Measurements from ENCODE around the gene ADGRA1. TPM values are rescaled to one million over a fixed set of nuclear protein-coding genes. Genes with fewer than 3 reads are reported as not detected.

The ADGRA1 gene
- total RNA-seq, 5 donors from 2014 or later (not counting 1 experiment from before 2014, with no cell fraction given), result not detected

- H3K27me3 ChIP-seq (replicated peaks in 1 of 2; ENCODE audit: control insufficient read depth in 2 of 2, extremely low read depth in 1 of 2, insufficient read depth in 2 of 2, low read length in 1 of 2), result peaks cover 0 to 30% of the 10 kb centered on the region in 2 experiments
- H3K9me3 ChIP-seq, result no peaks in the 10 kb centered on the region
- no peak for ATAC-seq (replicated peaks in 1 of 4)
- H3K36me3 ChIP-seq (ENCODE audit: control insufficient read depth in 2 of 2, extremely low read depth in 1 of 2, insufficient read depth in 1 of 2, low read length in 1 of 2), result no peaks in the 10 kb centered on the region
- no peak overlapping the region for H3K27ac ChIP-seq (ENCODE audit: low read length)
- no peaks in the 10 kb centered on the region for H3K36me3 Mint-ChIP-seq
- POLR2A ChIA-PET, result no interaction called here
- DNase-seq, result no peak
- H3K4me1 Mint-ChIP-seq, result no peaks in the 10 kb centered on the region
- peaks cover 0 to 6% of the 10 kb centered on the region in 2 donors for H3K27me3 Mint-ChIP-seq
- no peak overlapping the region for H3K4me3 ChIP-seq (ENCODE audit: control insufficient read depth in 1 of 2, extremely low read depth in 1 of 2, low read length in 1 of 2)
- 85% methylated on average over 13 of the region's 17 CpGs for WGBS (ENCODE audit: insufficient coverage)
- CTCF ChIA-PET, result no interaction called here
- H3K9me3 Mint-ChIP-seq, result peaks cover 0 to 8% (median 3%) of the 10 kb centered on the region in 3 donors
- H3K4me3 Mint-ChIP-seq, result no peak overlapping the region
- H3K27ac Mint-ChIP-seq, result no peak overlapping the region
- no peaks in the 10 kb centered on the region for H3K4me1 ChIP-seq (ENCODE audit: control insufficient read depth in 1 of 2, extremely low read depth in 1 of 2, insufficient read depth in 2 of 2, low read length in 2 of 2)
Observed at GRCh38 chr10:133115976-133116375, 28.3 kb downstream of the ADGRA1 start.

- POLR2A ChIA-PET, result no interaction called here
- no peak overlapping the region for H3K27ac Mint-ChIP-seq
Observed at GRCh38 chr10:133116455-133116854, 28.7 kb downstream of the ADGRA1 start.

DNA sequence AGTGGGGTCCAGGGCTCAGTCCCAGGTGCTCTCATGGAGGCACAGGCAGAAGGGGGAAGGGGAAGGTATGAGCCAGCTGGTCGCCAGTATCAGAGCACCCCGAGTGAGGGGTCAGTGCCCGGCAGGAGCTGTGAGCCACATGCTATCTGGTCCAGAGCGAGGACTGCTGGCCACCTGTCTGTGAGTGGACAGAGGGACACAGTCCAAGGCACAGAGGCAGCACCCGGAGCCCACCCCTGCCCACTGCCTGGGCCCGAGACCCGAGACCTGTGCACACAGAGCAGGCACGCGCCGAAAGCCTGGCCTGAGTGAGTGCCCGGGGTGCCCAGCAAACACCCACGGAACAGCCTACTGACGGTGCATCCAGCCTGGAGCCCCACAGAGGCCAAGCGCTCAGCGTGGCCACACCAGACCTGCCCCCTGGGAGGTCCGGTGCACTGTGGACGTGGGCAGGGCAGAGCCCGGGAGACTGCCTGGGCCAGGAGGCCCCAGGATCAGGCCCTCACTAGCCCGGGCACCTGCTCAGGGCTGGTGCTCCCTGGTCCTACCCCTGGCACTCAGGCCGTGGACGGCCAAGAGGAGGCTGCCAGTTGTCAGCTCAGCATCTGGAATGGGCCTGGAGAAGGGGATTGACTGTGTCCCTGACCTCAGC is 29.4 kb downstream of the ADGRA1 start:
- Mint-ChIP-seq H3K27me3 (peaks cover 0 to 3% of the 10 kb centered on the region in 2 donors), H3K27ac (no peak overlapping the region), H3K4me3 (no peak overlapping the region), H3K4me1 (no peaks in the 10 kb centered on the region), H3K9me3 (peaks cover 0 to 8% (median 3%) of the 10 kb centered on the region in 3 donors), H3K36me3 (no peaks in the 10 kb centered on the region)
- ChIA-PET CTCF (no interaction called here), POLR2A (no interaction called here)
- 88% methylated on average over 21 of the region's 21 CpGs for WGBS (ENCODE audit: insufficient coverage)
- H3K36me3 ChIP-seq (ENCODE audit: control insufficient read depth in 2 of 2, extremely low read depth in 1 of 2, insufficient read depth in 1 of 2, low read length in 1 of 2), result no peaks in the 10 kb centered on the region
- no peak for ATAC-seq (replicated peaks in 1 of 4)
- peaks cover 0 to 34% of the 10 kb centered on the region in 2 experiments for H3K27me3 ChIP-seq (replicated peaks in 1 of 2; ENCODE audit: control insufficient read depth in 2 of 2, extremely low read depth in 1 of 2, insufficient read depth in 2 of 2, low read length in 1 of 2)
- H3K4me3 ChIP-seq (ENCODE audit: control insufficient read depth in 1 of 2, extremely low read depth in 1 of 2, low read length in 1 of 2), result no peak overlapping the region
- no peak for DNase-seq
- H3K9me3 ChIP-seq, result no peaks in the 10 kb centered on the region
- no peaks in the 10 kb centered on the region for H3K4me1 ChIP-seq (ENCODE audit: control insufficient read depth in 1 of 2, extremely low read depth in 1 of 2, insufficient read depth in 2 of 2, low read length in 2 of 2)
- no peak overlapping the region for H3K27ac ChIP-seq (ENCODE audit: low read length)

More at GRCh38 chr10:133116455-133116854, 28.7 kb downstream of the ADGRA1 start:
- CTCF ChIA-PET, result no interaction called here
- no peak overlapping the region for H3K27ac ChIP-seq (ENCODE audit: low read length)
- no peaks in the 10 kb centered on the region for H3K9me3 ChIP-seq
- no peaks in the 10 kb centered on the region for H3K36me3 Mint-ChIP-seq
- H3K27me3 ChIP-seq (replicated peaks in 1 of 2; ENCODE audit: control insufficient read depth in 2 of 2, extremely low read depth in 1 of 2, insufficient read depth in 2 of 2, low read length in 1 of 2), result peaks cover 0 to 32% of the 10 kb centered on the region in 2 experiments
- H3K4me1 Mint-ChIP-seq, result no peaks in the 10 kb centered on the region
- H3K4me3 Mint-ChIP-seq, result no peak overlapping the region
- no peaks in the 10 kb centered on the region for H3K4me1 ChIP-seq (ENCODE audit: control insufficient read depth in 1 of 2, extremely low read depth in 1 of 2, insufficient read depth in 2 of 2, low read length in 2 of 2)
- no peaks in the 10 kb centered on the region for H3K36me3 ChIP-seq (ENCODE audit: control insufficient read depth in 2 of 2, extremely low read depth in 1 of 2, insufficient read depth in 1 of 2, low read length in 1 of 2)
- H3K27me3 Mint-ChIP-seq, result peaks cover 0 to 5% of the 10 kb centered on the region in 2 donors
- WGBS (ENCODE audit: insufficient coverage), result 77% methylated on average over 11 of the region's 14 CpGs
- no peak for ATAC-seq (replicated peaks in 1 of 4)
- no peak for DNase-seq
- peaks cover 0 to 8% (median 3%) of the 10 kb centered on the region in 3 donors for H3K9me3 Mint-ChIP-seq
- H3K4me3 ChIP-seq (ENCODE audit: control insufficient read depth in 1 of 2, extremely low read depth in 1 of 2, low read length in 1 of 2), result no peak overlapping the region

DNA sequence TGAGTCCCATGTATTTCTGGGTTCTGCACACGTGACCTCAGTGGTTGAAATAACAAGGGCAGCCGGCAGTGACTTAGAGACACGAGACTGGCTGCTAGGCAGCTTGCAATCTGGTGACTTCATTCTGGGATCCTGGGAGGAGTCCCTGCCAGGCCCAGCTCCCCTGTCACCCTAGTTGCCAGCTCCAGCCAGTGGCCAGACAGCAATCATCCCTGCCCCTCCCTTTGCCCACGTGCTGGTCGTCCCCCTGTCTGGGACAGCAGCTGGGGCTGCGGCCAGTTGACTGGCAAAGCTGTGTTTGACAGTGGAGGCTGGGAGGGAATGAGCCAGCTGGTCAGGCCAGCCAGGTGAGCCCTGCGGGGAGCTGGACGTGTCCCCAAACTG is 30.0 kb downstream of the ADGRA1 start:
- no peaks in the 10 kb centered on the region for H3K9me3 ChIP-seq
- no peak overlapping the region for H3K4me3 ChIP-seq (ENCODE audit: control insufficient read depth in 1 of 2, extremely low read depth in 1 of 2, low read length in 1 of 2)
- H3K36me3 ChIP-seq (ENCODE audit: control insufficient read depth in 2 of 2, extremely low read depth in 1 of 2, insufficient read depth in 1 of 2, low read length in 1 of 2), result no peaks in the 10 kb centered on the region
- H3K4me1 Mint-ChIP-seq, result peaks cover 0 to under 1% (median 0%) of the 10 kb centered on the region in 3 donors
- DNase-seq (no peak), ATAC-seq (replicated peaks in 1 of 4) (no peak)
- no peak overlapping the region for H3K27ac ChIP-seq (ENCODE audit: low read length)
- no peaks in the 10 kb centered on the region for H3K36me3 Mint-ChIP-seq
- peaks cover 0 to 8% (median 3%) of the 10 kb centered on the region in 3 donors for H3K9me3 Mint-ChIP-seq
- CTCF ChIA-PET, result no interaction called here
- H3K27me3 ChIP-seq (replicated peaks in 1 of 2; ENCODE audit: control insufficient read depth in 2 of 2, extremely low read depth in 1 of 2, insufficient read depth in 2 of 2, low read length in 1 of 2), result peaks cover 0 to 33% of the 10 kb centered on the region in 2 experiments
- POLR2A ChIA-PET, result no interaction called here
- H3K4me3 Mint-ChIP-seq, result no peak overlapping the region
- 84% methylated on average over 3 of the region's 8 CpGs for WGBS (ENCODE audit: insufficient coverage)
- H3K27me3 Mint-ChIP-seq, result peaks cover under 1 to 3% of the 10 kb centered on the region in 2 donors
- peaks cover 0 to 3% of the 10 kb centered on the region in 2 experiments for H3K4me1 ChIP-seq (ENCODE audit: control insufficient read depth in 1 of 2, extremely low read depth in 1 of 2, insufficient read depth in 2 of 2, low read length in 2 of 2)
- no peak overlapping the region for H3K27ac Mint-ChIP-seq

DNA sequence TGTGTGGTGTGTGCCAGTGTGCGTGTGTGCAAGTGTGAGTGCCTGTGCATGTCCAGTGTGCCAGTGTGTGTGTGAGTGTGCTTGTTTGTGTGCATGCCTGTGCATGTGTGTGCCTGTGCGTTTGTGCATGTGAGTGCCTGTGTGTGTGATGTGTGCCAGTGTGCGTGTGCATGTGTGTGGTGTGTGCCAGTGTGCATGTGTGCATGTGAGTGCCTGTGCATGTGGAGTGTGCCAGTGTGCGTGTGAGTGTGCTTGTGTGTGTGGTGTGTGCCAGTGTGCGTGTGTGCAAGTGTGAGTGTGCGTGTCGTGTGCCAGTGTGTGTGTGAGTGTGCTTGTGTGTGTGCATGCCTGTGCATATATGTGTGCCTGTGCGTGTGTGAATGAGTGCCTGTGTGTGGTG is 33.8 kb downstream of the ADGRA1 start:
- H3K36me3 Mint-ChIP-seq, result no peaks in the 10 kb centered on the region
- ATAC-seq (replicated peaks in 1 of 4), result no peak

GRCh38 chr10:133122171-133122935 is 34.6 kb downstream of the ADGRA1 start:
- H3K27ac ChIP-seq (ENCODE audit: low read length), result no peak overlapping the region
- no peaks in the 10 kb centered on the region for H3K36me3 ChIP-seq (ENCODE audit: control insufficient read depth in 2 of 2, extremely low read depth in 1 of 2, insufficient read depth in 1 of 2, low read length in 1 of 2)
- Mint-ChIP-seq H3K27me3 (peaks cover 20 to 25% of the 10 kb centered on the region in 2 donors), H3K4me3 (peak overlapping the region in 1 of 3 donors; percentile 28), H3K4me1 (peaks cover 0 to 12% (median 8%) of the 10 kb centered on the region in 3 donors), H3K9me3 (peaks cover 0 to 8% (median 3%) of the 10 kb centered on the region in 3 donors), H3K36me3 (no peaks in the 10 kb centered on the region), H3K27ac (no peak overlapping the region)
- H3K4me3 ChIP-seq (ENCODE audit: control insufficient read depth in 1 of 2, extremely low read depth in 1 of 2, low read length in 1 of 2), result no peak overlapping the region
- no peak for ATAC-seq (replicated peaks in 1 of 4)
- ChIA-PET CTCF (no interaction called here), POLR2A (no interaction called here)
- 49% methylated on average over 30 of the region's 33 CpGs for WGBS (ENCODE audit: insufficient coverage)
- H3K4me1 ChIP-seq (ENCODE audit: control insufficient read depth in 1 of 2, extremely low read depth in 1 of 2, insufficient read depth in 2 of 2, low read length in 2 of 2), result peaks cover 0 to 9% of the 10 kb centered on the region in 2 experiments
- peaks cover 0 to 54% of the 10 kb centered on the region in 2 experiments for H3K27me3 ChIP-seq (replicated peaks in 1 of 2; ENCODE audit: control insufficient read depth in 2 of 2, extremely low read depth in 1 of 2, insufficient read depth in 2 of 2, low read length in 1 of 2)
- no peak for DNase-seq
- H3K9me3 ChIP-seq, result no peaks in the 10 kb centered on the region

More for the DNA sequence above, 33.8 kb downstream of the ADGRA1 start:
- Mint-ChIP-seq H3K4me3 (no peak overlapping the region), H3K27ac (no peak overlapping the region), H3K4me1 (peaks cover 0 to 12% (median 8%) of the 10 kb centered on the region in 3 donors), H3K9me3 (peaks cover 0 to 8% (median 3%) of the 10 kb centered on the region in 3 donors), H3K27me3 (peaks cover 20 to 25% of the 10 kb centered on the region in 2 donors)
- Histone ChIP-seq H3K27me3 (replicated peaks in 1 of 2; ENCODE audit: control insufficient read depth in 2 of 2, extremely low read depth in 1 of 2, insufficient read depth in 2 of 2, low read length in 1 of 2) (peaks cover 0 to 54% of the 10 kb centered on the region in 2 experiments), H3K4me1 (ENCODE audit: control insufficient read depth in 1 of 2, extremely low read depth in 1 of 2, insufficient read depth in 2 of 2, low read length in 2 of 2) (peaks cover 0 to 9% of the 10 kb centered on the region in 2 experiments), H3K36me3 (ENCODE audit: control insufficient read depth in 2 of 2, extremely low read depth in 1 of 2, insufficient read depth in 1 of 2, low read length in 1 of 2) (no peaks in the 10 kb centered on the region), H3K4me3 (ENCODE audit: control insufficient read depth in 1 of 2, extremely low read depth in 1 of 2, low read length in 1 of 2) (no peak overlapping the region), H3K9me3 (no peaks in the 10 kb centered on the region), H3K27ac (ENCODE audit: low read length) (no peak overlapping the region)
- WGBS (ENCODE audit: insufficient coverage), result 92% methylated on average over 6 of the region's 8 CpGs
- ChIA-PET POLR2A (no interaction called here), CTCF (no interaction called here)
- DNase-seq, result no peak
